Measurements from ENCODE around the gene LHCGR. TPM values are rescaled to one million over a fixed set of nuclear protein-coding genes. Genes with fewer than 3 reads are reported as not detected.

LHCGR gene
- total RNA-seq, 4 donors from 2014 or later, result 0.63 to 10.5 (median 4.6) TPM

DNA sequence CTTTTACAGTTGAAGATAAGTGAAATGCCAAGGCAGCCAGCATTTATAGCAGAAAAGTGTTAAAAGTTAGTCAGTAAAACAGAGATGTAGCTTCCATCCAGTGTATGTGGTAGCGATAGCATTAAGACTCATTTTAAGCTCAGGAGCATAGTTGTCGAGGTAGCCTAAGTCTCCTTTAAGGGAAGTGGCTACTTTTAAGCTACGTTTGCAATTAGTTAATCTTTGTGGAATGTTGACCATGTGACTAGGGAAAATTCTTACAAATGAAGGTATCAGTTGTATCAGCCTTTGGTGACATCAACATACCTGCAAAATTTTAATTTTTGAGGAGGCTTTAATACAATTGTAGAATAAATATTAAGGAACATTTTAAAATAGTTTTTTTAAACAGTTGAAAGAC is 61.9 kb downstream of the LHCGR start:
- 58 to 66% methylated on average over 3 of the region's 3 CpGs for WGBS, 2 donors
- Histone ChIP-seq H3K27ac (no peak overlapping the region), H3K4me1 (no peaks in the 10 kb centered on the region), H3K4me3 (no peak overlapping the region), H3K9me3 (no peaks in the 10 kb centered on the region), H3K36me3 (no peaks in the 10 kb centered on the region), H3K27me3 (no peaks in the 10 kb centered on the region)
- no peak for DNase-seq (ENCODE audit: low spot score in 2 of 2)
- TF ChIP-seq EP300 (IDR thresholded peaks at IDR 0.05), result no peak
- TF ChIP-seq, protein P1, sequence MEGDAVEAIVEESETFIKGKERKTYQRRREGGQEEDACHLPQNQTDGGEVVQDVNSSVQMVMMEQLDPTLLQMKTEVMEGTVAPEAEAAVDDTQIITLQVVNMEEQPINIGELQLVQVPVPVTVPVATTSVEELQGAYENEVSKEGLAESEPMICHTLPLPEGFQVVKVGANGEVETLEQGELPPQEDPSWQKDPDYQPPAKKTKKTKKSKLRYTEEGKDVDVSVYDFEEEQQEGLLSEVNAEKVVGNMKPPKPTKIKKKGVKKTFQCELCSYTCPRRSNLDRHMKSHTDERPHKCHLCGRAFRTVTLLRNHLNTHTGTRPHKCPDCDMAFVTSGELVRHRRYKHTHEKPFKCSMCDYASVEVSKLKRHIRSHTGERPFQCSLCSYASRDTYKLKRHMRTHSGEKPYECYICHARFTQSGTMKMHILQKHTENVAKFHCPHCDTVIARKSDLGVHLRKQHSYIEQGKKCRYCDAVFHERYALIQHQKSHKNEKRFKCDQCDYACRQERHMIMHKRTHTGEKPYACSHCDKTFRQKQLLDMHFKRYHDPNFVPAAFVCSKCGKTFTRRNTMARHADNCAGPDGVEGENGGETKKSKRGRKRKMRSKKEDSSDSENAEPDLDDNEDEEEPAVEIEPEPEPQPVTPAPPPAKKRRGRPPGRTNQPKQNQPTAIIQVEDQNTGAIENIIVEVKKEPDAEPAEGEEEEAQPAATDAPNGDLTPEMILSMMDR (IDR thresholded peaks at IDR 0.05), result no peak
- no peak for TF ChIP-seq POLR2A (IDR thresholded peaks at IDR 0.05)

DNA sequence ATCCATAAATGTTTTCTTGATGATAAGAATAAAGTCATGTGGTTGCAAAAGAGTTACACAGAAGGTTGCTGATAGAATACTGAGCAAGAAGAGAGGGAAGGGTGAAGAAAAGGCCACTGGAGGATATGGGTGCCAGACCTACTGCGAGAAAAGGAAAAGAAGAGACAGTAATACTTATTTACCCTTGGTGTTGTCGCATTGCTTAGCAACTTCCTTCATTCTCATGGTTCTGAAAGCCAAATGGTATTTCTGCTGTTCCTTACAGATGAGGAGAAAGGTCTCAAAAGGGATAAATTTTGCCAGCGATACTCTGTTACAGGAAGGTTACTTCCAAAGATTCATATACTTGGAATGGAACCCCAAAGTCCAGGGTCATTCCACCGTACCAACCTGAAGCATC is 62.5 kb downstream of the LHCGR start:
- WGBS, 2 donors, result 87 to 90% methylated on average over 4 of the region's 4 CpGs
- no peak overlapping the region for H3K27ac ChIP-seq
- H3K27me3 ChIP-seq, result no peaks in the 10 kb centered on the region
- no peaks in the 10 kb centered on the region for H3K36me3 ChIP-seq
- no peaks in the 10 kb centered on the region for H3K9me3 ChIP-seq
- no peak for TF ChIP-seq POLR2A (IDR thresholded peaks at IDR 0.05)
- TF ChIP-seq, protein P1 (IDR thresholded peaks at IDR 0.05), result no peak
- TF ChIP-seq EP300 (IDR thresholded peaks at IDR 0.05), result no peak
- no peak for DNase-seq (ENCODE audit: low spot score in 2 of 2)
- no peak overlapping the region for H3K4me3 ChIP-seq
- no peaks in the 10 kb centered on the region for H3K4me1 ChIP-seq

DNA sequence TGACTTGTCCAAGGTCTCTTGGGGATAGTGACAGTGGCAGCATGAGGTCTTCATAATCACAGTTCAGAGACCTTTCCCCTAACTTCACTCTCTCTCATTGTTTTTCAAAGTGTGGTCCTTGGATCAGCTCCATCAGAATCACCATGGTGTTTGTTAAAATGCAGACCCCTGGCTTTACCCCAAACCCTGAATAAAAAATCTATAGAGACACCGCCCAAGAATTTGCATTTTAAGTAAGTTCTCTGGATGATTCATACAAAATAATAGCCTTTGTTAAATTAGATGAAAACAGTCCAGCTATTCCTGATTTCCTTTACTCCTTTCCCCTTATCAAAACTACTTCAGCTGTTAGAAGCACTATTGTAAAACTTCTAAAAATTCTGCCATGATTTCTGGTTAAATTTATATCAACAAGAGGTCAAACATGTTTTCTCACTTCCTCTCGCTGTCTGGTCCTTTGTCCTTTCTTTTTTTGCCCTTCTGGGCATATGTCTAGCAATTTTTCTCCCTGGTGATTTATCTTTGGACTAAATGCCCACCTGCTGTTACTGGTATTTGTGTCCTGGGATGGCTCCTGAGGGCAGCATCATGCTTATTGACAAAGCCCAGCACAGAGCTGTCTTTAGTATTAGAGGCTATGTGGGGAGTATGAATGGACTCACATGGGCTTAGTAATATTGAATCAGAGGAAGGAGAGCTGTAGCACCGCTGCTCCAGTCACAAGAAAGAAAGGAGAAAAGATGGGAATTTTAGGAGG is 63.4 kb downstream of the LHCGR start:
- H3K27me3 ChIP-seq, result no peaks in the 10 kb centered on the region
- H3K9me3 ChIP-seq, result no peaks in the 10 kb centered on the region
- H3K36me3 ChIP-seq, result no peaks in the 10 kb centered on the region
- H3K27ac ChIP-seq, result no peak overlapping the region
- TF ChIP-seq, protein P1 (IDR thresholded peaks at IDR 0.05), result no peak
- no peak for TF ChIP-seq POLR2A (IDR thresholded peaks at IDR 0.05)
- WGBS, 2 donors, result 69 to 75% methylated on average over 3 of the region's 3 CpGs
- DNase-seq (ENCODE audit: low spot score in 2 of 2), result no peak
- no peaks in the 10 kb centered on the region for H3K4me1 ChIP-seq
- H3K4me3 ChIP-seq, result no peak overlapping the region

DNA sequence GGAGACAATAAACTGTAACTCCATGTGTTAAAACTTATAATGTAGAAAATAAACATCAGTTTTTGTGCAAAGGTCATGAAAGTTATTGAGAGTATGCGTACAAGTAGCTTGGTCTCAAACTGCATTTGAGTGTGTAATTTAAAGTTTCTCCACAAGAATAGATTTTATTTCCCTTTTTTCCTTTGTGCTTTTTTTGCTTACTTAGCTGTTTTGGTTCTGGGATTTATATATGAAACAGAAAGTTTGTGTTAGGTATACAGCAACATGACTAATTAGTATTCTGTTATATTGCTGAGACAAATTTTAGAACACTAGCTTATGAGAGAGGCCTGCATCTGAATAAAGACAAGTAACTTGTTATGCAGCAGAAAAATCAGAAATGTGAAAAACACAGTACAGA is 70.4 kb downstream of the LHCGR start:
- Histone ChIP-seq H3K27ac (no peak overlapping the region), H3K36me3 (no peaks in the 10 kb centered on the region), H3K9me3 (no peaks in the 10 kb centered on the region), H3K27me3 (no peaks in the 10 kb centered on the region), H3K4me3 (no peak overlapping the region), H3K4me1 (no peaks in the 10 kb centered on the region)
- 76 to 81% methylated on average over 1 of the region's 1 CpG for WGBS, 2 donors
- DNase-seq (ENCODE audit: low spot score in 2 of 2), result no peak
- TF ChIP-seq POLR2A (IDR thresholded peaks at IDR 0.05), result no peak
- TF ChIP-seq, protein P1 (IDR thresholded peaks at IDR 0.05), result no peak
- TF ChIP-seq EP300 (IDR thresholded peaks at IDR 0.05), result no peak

- no peak overlapping the region for H3K4me3 ChIP-seq
- H3K27ac ChIP-seq, result no peak overlapping the region
- WGBS, 2 donors, result 55 to 73% methylated on average over 2 of the region's 2 CpGs
- H3K9me3 ChIP-seq, result peaks cover 0 to 10% (median 0%) of the 10 kb centered on the region in 4 donors
- DNase-seq (ENCODE audit: low spot score in 2 of 2), result no peak
- no peaks in the 10 kb centered on the region for H3K36me3 ChIP-seq
- TF ChIP-seq, protein P1 (IDR thresholded peaks at IDR 0.05), result no peak
- no peak for TF ChIP-seq EP300 (IDR thresholded peaks at IDR 0.05)
- TF ChIP-seq POLR2A (IDR thresholded peaks at IDR 0.05), result no peak
- H3K4me1 ChIP-seq, result no peaks in the 10 kb centered on the region
- no peaks in the 10 kb centered on the region for H3K27me3 ChIP-seq
These were observed 78.1 kb downstream of the LHCGR start for GRCh38 chr2:48677450-48677849.
